Right lobe of liver (tissue), 6 donors: ENCODE data around the gene SLC5A2. TPM values are rescaled to one million over a fixed set of nuclear protein-coding genes. Genes with fewer than 3 reads are reported as not detected.
"Not testable (repeated sequence)": the region's sequence is repeated elsewhere in the genome, so short reads cannot be mapped to it uniquely, and the experiment has no call there.

Experiments used
- ATAC-seq, 4 donors: fragments of 200-7000 bp; cut with Tn5 transposase; one replicate each; pipeline ENCODE4 v1.9.1; 2020; ENCODE audit warnings: mild to moderate bottlenecking in 4 of 4, moderate library complexity in 4 of 4
- DNase-seq, 3 donors: peaks; one replicate each; pipeline ENCODE4 v3.0.0-alpha.2; 2020
- H3K27ac ChIP-seq, 3 donors: fragments of 200-600 bp; one replicate each; pipeline ENCODE4 v1.8.0; 2022
- H3K27me3 ChIP-seq, 2 donors: fragments of 200-600 bp; one replicate each; pipeline ENCODE4 v1.8.0; 2022
- H3K36me3 ChIP-seq, 4 donors: fragments of 200-600 bp; sonication (generic) in 1 of 4; one replicate each; pipeline versions ENCODE4 v1.5.1 to v1.8.0; 2017 to 2022; ENCODE audit warnings: control low read depth in 1 of 4
- H3K4me1 ChIP-seq, 4 donors: fragments of 200-600 bp; sonication (generic) in 1 of 4; one replicate each; pipeline versions ENCODE4 v1.5.1 to v1.8.0; 2017 to 2022; ENCODE audit warnings: control low read depth in 1 of 4
- H3K4me3 ChIP-seq, 3 donors: fragments of 200-600 bp; one replicate each; pipeline ENCODE4 v1.8.0; 2022
- H3K9me3 ChIP-seq, 4 donors: fragments of 200-600 bp; sonication (generic) in 1 of 4; one replicate each; pipeline versions ENCODE4 v1.5.1 to v1.8.0; 2017 to 2022; ENCODE audit warnings: control low read depth in 1 of 4
- CTCF ChIP-seq, 4 donors: fragments of 200-600 bp in 3 of 4; fragments of 450-650 bp in 1 of 4; IDR thresholded peaks; one replicate each; pipeline versions ENCODE4 v1.5.1 to v1.8.0; 2016 to 2022; ENCODE audit warnings: antibody characterized with exemption in 4 of 4, mild to moderate bottlenecking in 2 of 4
- POLR2A ChIP-seq: fragments of 450-650 bp; IDR thresholded peaks from one replicate; pipeline ENCODE4 v1.6.1; 2017; ENCODE audit warnings: antibody characterized with exemption, mild to moderate bottlenecking
- WGBS: methylation state at CpG from one replicate; pipeline ENCODE4 v1.1.6; 2018; ENCODE audit warnings: low coverage, low lambda C conversion rate; ENCODE audit not compliant: insufficient coverage; ENCODE audit errors: missing lambda C conversion rate; 5-methylcytosine and 5-hydroxymethylcytosine counted together
- intact Hi-C, 2 donors: fragments of 100-400 bp; cut with DNase I; formaldehyde crosslinking; loops; one replicate each; pipeline versions ENCODE4 v1.11.2 to v1.14.1; 2022
- total RNA-seq, 6 experiments: library from RNA; depleted of rRNA in 2 of 6; stranded (reverse); fragments of >200 nt in 2 of 6; fragmentation: NEBNext Ultra II Directional in 3 of 6; extraction: Animal tissue kit (Norgen Biotek cat#: 25700) in 3 of 6; gene quantifications; one replicate each; pipeline versions ENCODE4 v1.1.0 to v1.2.4, GENCODE V29; 2016 to 2023
- donor health status: DM: no; HTN: yes; CAD: no.
- donor health status: DM: no; HTN: no; CAD: no.
- donor health status: DM: no; HTN: no; CAD: no.
- donor health status: DM: no; HTN: yes; CAD: no.
- donor health status: DM: no; HTN: yes; CAD: no.

Gene SLC5A2
- total RNA-seq, 6 experiments from 2014 or later: 0.07 to 0.14 (median 0.12) TPM; not detected in 3

DNA sequence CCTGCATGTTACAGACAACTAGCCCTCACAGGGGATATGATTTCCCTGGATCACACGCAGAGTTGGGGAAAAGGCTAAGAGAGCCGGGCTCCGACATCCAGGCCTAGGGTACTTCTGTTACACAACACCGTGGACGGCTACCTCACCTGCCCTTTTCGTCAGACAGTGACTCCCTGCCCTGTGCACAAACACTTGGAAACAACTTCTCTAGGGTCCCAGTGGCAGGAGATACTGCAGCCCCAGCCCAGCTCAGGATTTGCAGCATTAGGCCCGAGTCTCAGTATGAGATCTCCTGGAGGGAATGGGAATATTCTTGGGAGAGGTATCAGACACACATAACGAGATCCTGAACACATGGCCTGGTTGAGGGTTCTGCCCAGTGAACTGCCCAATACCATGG is 17.0 kb downstream of the SLC5A2 start:
- no peak for TF ChIP-seq POLR2A
- TF ChIP-seq CTCF (IDR thresholded peaks at IDR 0.05): no peak
- WGBS: 85% methylated on average over 6 of the region's 8 CpGs
- Histone ChIP-seq H3K4me1 (peaks cover 0 to 39% (median 18%) of the 10 kb centered on the region in 4 donors), H3K27ac (no peak overlapping the region), H3K27me3 (no peaks in the 10 kb centered on the region), H3K4me3 (no peak overlapping the region), H3K36me3 (peaks cover 0 to 26% (median 4%) of the 10 kb centered on the region in 4 donors), H3K9me3 (no peaks in the 10 kb centered on the region)
- DNase-seq (no peak), ATAC-seq (no peak)
- intact Hi-C loops: no loop called here

DNA sequence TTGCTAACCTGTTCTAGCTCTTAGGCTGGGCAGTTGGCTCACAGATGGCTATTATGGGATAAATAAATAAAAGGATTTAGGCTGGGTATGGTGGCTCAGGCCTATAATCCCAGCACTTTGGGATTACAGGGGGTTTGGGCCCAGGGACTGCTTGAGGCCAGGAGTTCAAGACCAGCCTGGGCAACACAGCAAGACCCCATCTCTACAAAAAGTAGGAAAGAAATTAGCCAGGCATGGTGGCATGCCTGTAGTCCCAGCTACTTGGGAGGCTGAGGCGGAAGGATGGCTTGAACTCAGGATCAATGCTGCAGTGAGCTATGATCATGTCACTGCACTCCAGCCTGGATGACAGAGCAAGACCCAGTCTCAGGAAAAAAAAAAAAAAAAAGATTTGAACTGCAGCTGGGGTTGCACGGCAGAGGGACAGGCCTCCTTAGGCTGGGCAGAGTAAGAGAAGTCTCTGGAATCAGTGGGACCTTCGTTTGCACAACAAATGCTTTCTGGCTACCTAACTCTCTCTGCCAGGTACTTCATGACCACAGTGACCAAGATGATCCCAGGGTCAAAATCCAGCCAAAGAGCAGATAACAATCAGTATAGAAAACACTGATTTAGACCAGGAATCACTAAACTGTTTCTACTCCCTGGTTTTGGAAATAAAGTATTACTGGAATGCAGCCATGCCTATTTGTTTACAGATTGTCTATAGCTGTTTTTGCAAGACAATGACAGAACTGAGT is 18.5 kb downstream of the SLC5A2 start:
- Histone ChIP-seq H3K9me3 (no peaks in the 10 kb centered on the region), H3K27me3 (no peaks in the 10 kb centered on the region), H3K36me3 (peaks cover 0 to 23% (median 4%) of the 10 kb centered on the region in 4 donors), H3K4me3 (no peak overlapping the region), H3K4me1 (peaks cover 0 to 40% (median 18%) of the 10 kb centered on the region in 4 donors), H3K27ac (peak overlapping the region in 2 of 3 donors; percentile 72 to 83)
- intact Hi-C loops: no loop called here
- peak; percentile 91 to 95 (median 92) for ATAC-seq
- no peak for TF ChIP-seq POLR2A
- no peak for TF ChIP-seq CTCF (IDR thresholded peaks at IDR 0.05)
- WGBS: 61% methylated on average over 3 of the region's 3 CpGs
- DNase-seq: peak in 1 of 3 donors; percentile 84

DNA sequence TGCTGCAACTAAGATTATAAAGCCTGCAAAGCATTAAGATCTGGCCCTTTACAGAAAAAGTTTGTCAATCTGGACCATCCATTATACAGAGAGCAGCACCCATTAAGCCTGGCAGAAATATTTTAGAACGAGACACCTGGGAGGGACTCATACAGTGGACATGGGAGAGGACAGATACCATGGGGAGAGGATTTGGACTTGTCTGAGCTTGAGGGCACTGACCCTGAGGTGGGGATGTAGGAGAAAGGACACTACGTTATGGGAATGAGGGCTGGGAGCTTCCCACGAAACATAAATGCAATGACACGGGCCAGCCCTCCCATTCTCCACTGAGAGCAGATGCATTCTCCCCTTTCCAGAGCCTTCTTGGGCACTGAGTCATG is 19.0 kb downstream of the SLC5A2 start:
- WGBS: 26% methylated on average over 2 of the region's 4 CpGs
- intact Hi-C loops: no loop called here

GRCh38 chr16:31502981-31503380 is 20.1 kb downstream of the SLC5A2 start:
- Histone ChIP-seq H3K9me3 (no peaks in the 10 kb centered on the region), H3K27me3 (no peaks in the 10 kb centered on the region), H3K4me3 (no peak overlapping the region), H3K27ac (peak overlapping the region in 2 of 3 donors; percentile 72 to 83), H3K4me1 (peaks cover 0 to 50% (median 22%) of the 10 kb centered on the region in 4 donors), H3K36me3 (peaks cover 0 to 9% (median 4%) of the 10 kb centered on the region in 4 donors)
- TF ChIP-seq CTCF (IDR thresholded peaks at IDR 0.05) (no peak), POLR2A (no peak)
- DNase-seq (no peak), ATAC-seq (no peak)
- intact Hi-C loops: no loop called here

More for the DNA sequence above, 19.0 kb downstream of the SLC5A2 start:
- ATAC-seq: peak; percentile 47 to 69 (median 64)
- Histone ChIP-seq H3K4me1 (peaks cover 0 to 45% (median 19%) of the 10 kb centered on the region in 4 donors), H3K9me3 (no peaks in the 10 kb centered on the region), H3K4me3 (no peak overlapping the region), H3K36me3 (peaks cover 0 to 18% (median 4%) of the 10 kb centered on the region in 4 donors), H3K27ac (peak overlapping the region in 2 of 3 donors; percentile 72 to 83), H3K27me3 (no peaks in the 10 kb centered on the region)
- no peak for TF ChIP-seq CTCF (IDR thresholded peaks at IDR 0.05)
- TF ChIP-seq POLR2A: no peak
- no peak for DNase-seq

- intact Hi-C loops, H3K36me3 ChIP-seq, DNase-seq, H3K27me3 ChIP-seq, ATAC-seq, H3K27ac ChIP-seq, H3K4me3 ChIP-seq, H3K9me3 ChIP-seq: not testable (repeated sequence)
- WGBS: 85% methylated on average over 4 of the region's 8 CpGs
- H3K4me1 ChIP-seq: peaks cover 0 to 50% (median 22%) of the 10 kb centered on the region in 4 donors
Observed at GRCh38 chr16:31503555-31503954, 20.6 kb downstream of the SLC5A2 start.
